Neuronal stem cell (in vitro differentiated cells): Measurements from ENCODE around the gene TSHZ2.

Experiments used
- DNase-seq: peaks from one replicate; pipeline ENCODE4 v3.0.0-alpha.2; 2013; ENCODE audit warnings: low spot score
- H2AFZ ChIP-seq: one replicate; pipeline ENCODE4 v1.6.1; 2013; ENCODE audit warnings: mild to moderate bottlenecking, low read length, inconsistent platforms
- H2AK5ac ChIP-seq: 2 replicates; pipeline ENCODE4 v1.6.1; 2013; ENCODE audit warnings: low read depth, mild to moderate bottlenecking, inconsistent platforms, low read length, moderate library complexity, mixed read lengths
- H2BK120ac ChIP-seq: 2 replicates; pipeline ENCODE4 v1.6.1; 2013; ENCODE audit warnings: low read depth, mild to moderate bottlenecking, inconsistent platforms, low read length, moderate library complexity, mixed read lengths
- H2BK12ac ChIP-seq: one replicate; pipeline ENCODE4 v1.6.1; 2013; ENCODE audit warnings: low read length, inconsistent platforms
- H2BK15ac ChIP-seq: 2 replicates; pipeline ENCODE4 v1.6.1; 2013; ENCODE audit warnings: mild to moderate bottlenecking, low read length, inconsistent platforms, mixed read lengths
- H2BK5ac ChIP-seq: one replicate; pipeline ENCODE4 v1.6.1; 2013; ENCODE audit warnings: inconsistent platforms, mild to moderate bottlenecking, low read length, moderate library complexity
- H3K14ac ChIP-seq: one replicate; pipeline ENCODE4 v1.6.1; 2013; ENCODE audit warnings: low read length, inconsistent platforms
- H3K18ac ChIP-seq: 2 replicates; pipeline ENCODE4 v1.6.1; 2013; ENCODE audit warnings: low read length, inconsistent platforms
- H3K23ac ChIP-seq: 2 replicates; pipeline ENCODE4 v1.6.1; 2013; ENCODE audit warnings: low read depth, mild to moderate bottlenecking, mixed read lengths, low read length, inconsistent platforms; ENCODE audit not compliant: poor library complexity
- H3K27ac ChIP-seq: replicated peaks from 3 replicates; pipeline ENCODE4 v1.5.1; 2013; ENCODE audit warnings: low read length, inconsistent platforms
- H3K27me3 ChIP-seq, 3 experiments: 2 replicates each; pipeline ENCODE4 v1.6.1; 2013; ENCODE audit warnings: low read length in 3 of 3, mild to moderate bottlenecking in 2 of 3, inconsistent platforms in 1 of 3, low read depth in 1 of 3, mixed read lengths in 1 of 3, moderate library complexity in 1 of 3; ENCODE audit not compliant: control insufficient read depth in 3 of 3, insufficient read depth in 3 of 3
- H3K36me3 ChIP-seq, 2 donors: replicated peaks in 1 of 2; 2 replicates each; pipeline ENCODE4 v1.6.1; 2013; ENCODE audit warnings: low read length in 2 of 2; ENCODE audit not compliant: control insufficient read depth in 2 of 2, insufficient read depth in 2 of 2
- H3K4ac ChIP-seq: 2 replicates; pipeline ENCODE4 v1.6.1; 2013; ENCODE audit warnings: inconsistent platforms, mild to moderate bottlenecking, low read length, moderate library complexity
- H3K4me1 ChIP-seq, 2 donors: 1 replicate in 1 of 2; 2 replicates in 1 of 2; pipeline ENCODE4 v1.6.1; 2013; ENCODE audit warnings: low read length in 2 of 2, low read depth in 1 of 2; ENCODE audit not compliant: control insufficient read depth in 2 of 2, insufficient read depth in 1 of 2
- H3K4me2 ChIP-seq: one replicate; pipeline ENCODE4 v1.6.1; 2013; ENCODE audit warnings: mild to moderate bottlenecking, low read length, inconsistent platforms; ENCODE audit not compliant: insufficient read depth, poor library complexity, severe bottlenecking
- H3K4me3 ChIP-seq, 2 donors: 2 replicates each; pipeline ENCODE4 v1.5.1; 2013; ENCODE audit warnings: low read length in 2 of 2, mild to moderate bottlenecking in 2 of 2, inconsistent platforms in 1 of 2, moderate library complexity in 1 of 2
- H3K79me1 ChIP-seq: one replicate; pipeline ENCODE4 v1.6.1; 2013; ENCODE audit warnings: low read depth, mild to moderate bottlenecking, inconsistent platforms, low read length, moderate library complexity
- H3K9ac ChIP-seq: one replicate; pipeline ENCODE4 v1.6.1; 2013; ENCODE audit warnings: mild to moderate bottlenecking, low read depth, low read length, inconsistent platforms; ENCODE audit not compliant: poor library complexity
- H3K9me3 ChIP-seq, 2 donors: replicated peaks in 1 of 2; 2 replicates each; pipeline versions ENCODE3 to v1.6.1; 2013; ENCODE audit warnings: low read length in 2 of 2, mild to moderate bottlenecking in 2 of 2, inconsistent platforms in 1 of 2, low read depth in 1 of 2, mixed read lengths in 1 of 2, moderate library complexity in 1 of 2; ENCODE audit not compliant: control insufficient read depth in 2 of 2, insufficient read depth in 1 of 2
- H4K8ac ChIP-seq: one replicate; pipeline ENCODE4 v1.6.1; 2013; ENCODE audit warnings: low read depth, mild to moderate bottlenecking, inconsistent platforms, low read length, moderate library complexity
- H4K91ac ChIP-seq: one replicate; pipeline ENCODE4 v1.6.1; 2013; ENCODE audit warnings: low read length, low read depth, mild to moderate bottlenecking, inconsistent platforms; ENCODE audit not compliant: poor library complexity
- WGBS, 2 donors: extraction: QIAGEN DNeasy Blood & Tissue Kit; methylation state at CpG; one replicate each; pipeline ENCODE4 v1.1.7; 2013; ENCODE audit warnings: missing lambda C conversion rate in 2 of 2, mixed read lengths in 1 of 2; ENCODE audit not compliant: insufficient read length in 2 of 2, insufficient replicate concordance in 1 of 2; ENCODE audit errors: extremely low coverage in 2 of 2; 5-methylcytosine and 5-hydroxymethylcytosine counted together

TSHZ2 gene

DNA sequence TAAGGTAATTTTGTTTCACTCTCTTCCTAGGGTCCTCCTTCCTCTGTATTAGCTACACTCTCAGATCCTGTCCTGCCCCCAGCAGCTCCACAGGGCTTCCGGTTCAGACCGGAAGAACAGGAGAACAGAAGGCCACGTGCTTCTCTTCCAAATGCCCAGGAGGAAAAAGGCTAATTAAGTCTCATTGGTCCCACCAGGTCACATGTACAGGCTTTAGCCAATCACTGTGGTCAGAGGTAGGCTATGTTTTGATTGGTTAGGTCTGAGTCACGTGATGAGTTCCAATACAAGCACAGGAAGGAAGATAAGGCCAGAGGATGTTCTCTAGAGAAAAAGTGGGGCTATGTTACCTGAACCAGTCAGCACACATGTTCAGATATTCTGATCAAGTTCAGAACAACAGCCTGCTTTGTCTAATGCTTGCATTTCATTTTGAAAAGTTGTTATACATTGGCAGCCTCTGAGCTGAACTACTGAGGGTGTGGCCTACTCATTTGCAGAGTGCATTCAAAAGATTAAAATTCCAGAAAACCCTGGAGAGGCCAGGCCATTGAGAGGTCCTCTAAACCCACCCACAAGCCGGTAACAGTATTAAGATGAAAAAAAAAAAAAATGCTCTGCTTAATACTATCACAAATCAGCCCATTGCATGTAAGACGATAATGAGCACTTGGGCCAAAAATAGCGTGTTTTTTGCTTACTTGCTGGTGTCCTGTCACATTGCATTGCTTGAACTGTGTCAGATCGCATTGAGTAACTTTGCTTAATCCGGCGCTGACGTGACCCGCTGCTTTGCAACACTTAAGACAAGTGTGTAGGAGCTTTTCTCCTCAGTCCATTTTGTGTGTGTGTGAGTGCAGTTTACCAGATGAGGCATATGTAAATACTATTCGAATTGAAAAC is 170.3 kb downstream of the TSHZ2 start:
- no peak for DNase-seq
- H3K27ac ChIP-seq: no peak overlapping the region
- H3K9me3 ChIP-seq: no peaks in the 10 kb centered on the region

DNA sequence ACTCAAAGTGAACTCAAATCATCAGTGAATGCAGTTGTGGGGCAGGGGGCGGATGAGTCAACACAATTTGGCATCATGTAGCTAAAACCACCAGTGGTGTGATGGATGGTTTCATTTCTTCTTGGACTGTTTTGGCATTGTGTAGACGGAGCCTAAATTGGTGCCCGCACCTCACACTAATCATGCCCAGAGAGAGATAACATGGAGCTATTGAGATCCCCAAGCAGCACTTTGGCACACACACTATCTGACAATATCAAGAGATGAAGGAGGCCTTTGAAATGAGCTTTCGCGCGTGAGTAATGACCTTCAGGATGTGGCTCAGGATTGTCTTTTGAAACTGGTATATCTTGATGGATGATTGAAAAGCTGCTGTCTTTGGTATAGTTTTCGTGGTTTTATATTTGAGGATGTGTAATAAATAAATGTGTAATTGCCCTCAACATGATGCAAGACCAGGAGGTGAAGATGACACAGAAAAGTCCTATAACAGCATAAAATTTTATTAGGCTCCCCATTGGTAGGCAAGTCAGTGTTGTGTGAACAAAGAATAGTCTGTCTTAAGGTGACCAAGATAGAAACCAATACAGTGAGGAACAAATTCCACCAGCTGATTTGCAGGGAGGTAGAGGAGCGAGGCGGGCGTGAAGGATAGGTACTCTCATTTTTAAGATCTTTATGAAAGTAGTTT is 174.2 kb downstream of the TSHZ2 start:
- no peak overlapping the region for H2AK5ac ChIP-seq
- no peak overlapping the region for H3K14ac ChIP-seq
- 100% methylated on average over 1 of the region's 10 CpGs; no CpG with 5 or more reads in 1 of the 2 donors for WGBS, 2 donors
- no peak overlapping the region for H3K18ac ChIP-seq
- H4K91ac ChIP-seq: no peak overlapping the region
- H3K4me3 ChIP-seq: no peak overlapping the region
- no peak for DNase-seq
- no peak overlapping the region for H2AFZ ChIP-seq
- H3K23ac ChIP-seq: no peak overlapping the region
- no peaks in the 10 kb centered on the region for H3K79me1 ChIP-seq
- H2BK12ac ChIP-seq: no peak overlapping the region
- no peak overlapping the region for H3K9ac ChIP-seq
- H4K8ac ChIP-seq: no peak overlapping the region
- no peak overlapping the region for H3K4ac ChIP-seq
- no peak overlapping the region for H2BK120ac ChIP-seq
- no peak overlapping the region for H3K27ac ChIP-seq
- H3K36me3 ChIP-seq: no peaks in the 10 kb centered on the region
- no peaks in the 10 kb centered on the region for H3K9me3 ChIP-seq
- H3K4me1 ChIP-seq: peaks cover 6 to 14% of the 10 kb centered on the region in 2 donors
- no peak overlapping the region for H2BK15ac ChIP-seq
- no peak overlapping the region for H3K4me2 ChIP-seq
- H3K27me3 ChIP-seq: no peaks in the 10 kb centered on the region
- H2BK5ac ChIP-seq: no peak overlapping the region

More for the DNA sequence above, 170.3 kb downstream of the TSHZ2 start:
- H2AFZ ChIP-seq: peak overlapping the region; percentile 45
- H2BK120ac ChIP-seq: no peak overlapping the region
- H2BK5ac ChIP-seq: no peak overlapping the region
- H3K4me3 ChIP-seq: no peak overlapping the region
- no peak overlapping the region for H4K91ac ChIP-seq
- H3K18ac ChIP-seq: no peak overlapping the region
- no peak overlapping the region for H3K9ac ChIP-seq
- H3K27me3 ChIP-seq: no peaks in the 10 kb centered on the region
- H4K8ac ChIP-seq: no peak overlapping the region
- H3K14ac ChIP-seq: no peak overlapping the region
- H2BK15ac ChIP-seq: no peak overlapping the region
- no peak overlapping the region for H3K23ac ChIP-seq
- WGBS, 2 donors: no CpG with 5 or more reads among the region's 13 CpGs
- no peaks in the 10 kb centered on the region for H3K36me3 ChIP-seq
- no peaks in the 10 kb centered on the region for H3K79me1 ChIP-seq
- no peak overlapping the region for H2BK12ac ChIP-seq
- no peak overlapping the region for H3K4me2 ChIP-seq
- H3K4ac ChIP-seq: no peak overlapping the region
- H2AK5ac ChIP-seq: no peak overlapping the region
- H3K4me1 ChIP-seq: peaks cover 0 to 7% of the 10 kb centered on the region in 2 donors

DNA sequence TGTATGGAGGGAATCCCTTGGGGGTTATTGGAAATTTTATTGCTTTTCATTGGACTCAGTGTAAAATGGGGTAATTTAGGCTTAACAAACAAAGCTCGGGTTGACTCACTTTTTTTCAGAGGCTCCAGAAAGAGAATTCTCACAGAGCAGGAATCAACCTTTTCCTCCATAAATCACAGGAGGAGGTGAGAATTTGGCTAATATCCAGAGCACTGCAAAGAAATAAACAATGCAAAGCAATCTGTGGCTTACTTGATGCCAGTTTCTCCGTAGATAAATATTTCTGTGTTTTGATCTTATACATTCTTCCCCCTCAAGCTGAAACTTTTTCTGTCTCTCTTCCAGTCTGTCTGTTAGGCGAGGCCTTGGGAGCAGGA is 176.6 kb downstream of the TSHZ2 start:
- H3K4me2 ChIP-seq: no peak overlapping the region
- no peak overlapping the region for H2BK5ac ChIP-seq
- H3K23ac ChIP-seq: no peak overlapping the region
- DNase-seq: no peak
- H4K91ac ChIP-seq: no peak overlapping the region
- H2AFZ ChIP-seq: no peak overlapping the region
- no peak overlapping the region for H3K27ac ChIP-seq
- no peak overlapping the region for H3K9ac ChIP-seq
- H3K14ac ChIP-seq: no peak overlapping the region
- H2BK120ac ChIP-seq: no peak overlapping the region
- no peak overlapping the region for H3K18ac ChIP-seq
- no peaks in the 10 kb centered on the region for H3K79me1 ChIP-seq
- no peak overlapping the region for H2BK15ac ChIP-seq
- no peak overlapping the region for H3K4me3 ChIP-seq
- H3K36me3 ChIP-seq: no peaks in the 10 kb centered on the region
- no peak overlapping the region for H2AK5ac ChIP-seq
- WGBS, 2 donors: no CpG with 5 or more reads among the region's 3 CpGs
- H2BK12ac ChIP-seq: no peak overlapping the region
- H3K4ac ChIP-seq: no peak overlapping the region
- H3K4me1 ChIP-seq: peaks cover 10% of the 10 kb centered on the region in 2 donors
- no peak overlapping the region for H4K8ac ChIP-seq
- H3K27me3 ChIP-seq: no peaks in the 10 kb centered on the region
- H3K9me3 ChIP-seq: no peaks in the 10 kb centered on the region
